ENCODE results near the gene EPPIN.
"Not testable (repeated sequence)": the region's sequence is repeated elsewhere in the genome, so short reads cannot be mapped to it uniquely, and the experiment has no call there.

- TF ChIP-seq CTCF (conservative IDR thresholded peaks at IDR 0.05); EZH2 (IDR thresholded peaks at IDR 0.05; ENCODE audit: low read depth): not testable (repeated sequence)
Measured at GRCh38 chr20:45585986-45586385, 38.8 kb upstream of the EPPIN start.
